HepG2 (cell line): Measurements from ENCODE around the gene RGL3. TPM values are rescaled to one million over a fixed set of nuclear protein-coding genes. Genes with fewer than 3 reads are reported as not detected.
A peak's percentile ranks its signal among the peaks of the same experiment; 100 is the strongest.

ENCODE experiments used
- ATAC-seq: fragments of 200-7000 bp; cut with Tn5 transposase; 3 replicates; pipeline ENCODE4 v1.9.1; 2020; ENCODE audit warnings: mild to moderate bottlenecking, moderate library complexity
- BruUV-seq: library from RNA; stranded (reverse); fragments of 400-500 nt; replicated peaks from 2 replicates; lab custom pipeline; 2021; lab: Mats Ljungman, UMichigan
- CTCF ChIA-PET: fragments of 300-600 bp; formaldehyde crosslinking; extraction: SDS; loops from one replicate; lab custom pipeline; 2021; ENCODE audit warnings: low total read pairs, inconsistent platforms, low intra/inter-chr PET ratio; lab: Yijun Ruan, JAX
- POLR2A ChIA-PET: fragments of 350-600 bp; sonication (Branson Sonifier 250); formaldehyde crosslinking; loops from one replicate; lab custom pipeline; 2020; ENCODE audit warnings: antibody characterized with exemption, inconsistent platforms; lab: Yijun Ruan, JAX
- DNase-seq: peaks from one replicate; pipeline ENCODE4 v3.0.0-alpha.2; 2015; ENCODE audit warnings: low spot score
- FAIRE-seq: peaks from 3 replicates; lab custom pipeline; 2011; peaks lifted over from hg19 to GRCh38; lab: Jason Lieb, UNC
- H2AFZ ChIP-seq: one replicate; pipeline ENCODE4 v1.6.1; 2011; ENCODE audit warnings: low read length, inconsistent platforms
- H3K27ac ChIP-seq: fragments of 300-600 bp; 3 replicates; pipeline ENCODE4 v1.8.0; 2011; ENCODE audit warnings: mixed run types, mild to moderate bottlenecking, mixed read lengths, low read length, inconsistent platforms; ENCODE audit not compliant: insufficient read depth; ENCODE audit errors: extremely low read length
- H3K27me3 ChIP-seq, 2 experiments: fragments of 200-600 bp in 1 of 2; 2 replicates in 1 of 2; 3 replicates in 1 of 2; pipeline versions ENCODE4 v1.6.0 to v1.8.0; 2011; ENCODE audit warnings: low read length in 2 of 2, mild to moderate bottlenecking in 2 of 2, moderate library complexity in 2 of 2, inconsistent platforms in 1 of 2; ENCODE audit not compliant: insufficient read depth in 2 of 2, control insufficient read depth in 1 of 2
- H3K36me3 ChIP-seq, 2 experiments: fragments of 200-600 bp in 1 of 2; replicated peaks in 1 of 2; 2 replicates in 1 of 2; 3 replicates in 1 of 2; pipeline versions ENCODE4 v1.5.1 to v1.8.0; 2011; ENCODE audit warnings: low read length in 2 of 2, inconsistent platforms in 1 of 2; ENCODE audit not compliant: insufficient read depth in 2 of 2, control insufficient read depth in 1 of 2
- H3K4me1 ChIP-seq: 2 replicates; pipeline ENCODE4 v1.5.1; 2012; ENCODE audit warnings: low read length, inconsistent platforms; ENCODE audit not compliant: insufficient read depth
- H3K4me2 ChIP-seq: 2 replicates; pipeline ENCODE4 v1.6.0; 2011; ENCODE audit warnings: low read depth, low read length, inconsistent platforms
- H3K4me3 ChIP-seq, 3 experiments: fragments of 200-600 bp in 1 of 3; sonication (generic), shearing (Covaris generic) in 1 of 3; replicated peaks in 1 of 3; 2 replicates each; pipeline ENCODE4 v1.5.1; 2011 to 2016; ENCODE audit warnings: low read length in 3 of 3, inconsistent platforms in 2 of 3, low read depth in 2 of 3, mild to moderate bottlenecking in 2 of 3, control low read depth in 1 of 3, mixed read lengths in 1 of 3; ENCODE audit not compliant: insufficient read depth in 1 of 3
- H3K79me2 ChIP-seq: one replicate; pipeline ENCODE4 v1.6.1; 2011; ENCODE audit warnings: low read length, inconsistent platforms; ENCODE audit not compliant: insufficient read depth
- H3K9ac ChIP-seq: 2 replicates; pipeline ENCODE4 v1.6.0; 2011; ENCODE audit warnings: mild to moderate bottlenecking, low read depth, low read length, inconsistent platforms; ENCODE audit not compliant: insufficient read depth
- H3K9me3 ChIP-seq: 2 replicates; pipeline ENCODE4 v1.5.1; 2012; ENCODE audit warnings: mild to moderate bottlenecking, low read length
- H4K20me1 ChIP-seq: 2 replicates; pipeline ENCODE4 v1.6.0; 2011; ENCODE audit warnings: inconsistent platforms, mild to moderate bottlenecking, low read length, moderate library complexity; ENCODE audit not compliant: insufficient read depth
- ARNT2 ChIP-seq: sonication (generic); formaldehyde crosslinking; IDR thresholded peaks from 2 replicates; pipeline ENCODE4 v1.8.0; 2022; ENCODE audit warnings: mild to moderate bottlenecking, low read depth, missing genetic modification reagents, moderate library complexity
- ARNTL ChIP-seq: sonication (generic); formaldehyde crosslinking; IDR thresholded peaks from 2 replicates; pipeline ENCODE4 v1.4.0; 2020; ENCODE audit warnings: mild to moderate bottlenecking, missing genetic modification reagents
- CCDC6 ChIP-seq: sonication (generic); formaldehyde crosslinking; IDR thresholded peaks from 2 replicates; pipeline ENCODE4 v1.8.1; 2022; ENCODE audit warnings: mild to moderate bottlenecking, missing genetic modification reagents, moderate library complexity
- PRDM15 ChIP-seq: sonication (generic); formaldehyde crosslinking; IDR thresholded peaks from 2 replicates; pipeline ENCODE4 v1.4.0; 2020; ENCODE audit warnings: missing genetic modification reagents
- RBFOX2 ChIP-seq: fragments of 200-400 bp; formaldehyde crosslinking; IDR thresholded peaks from 2 replicates; pipeline ENCODE4 v1.6.1; 2017; ENCODE audit warnings: low read depth, mild to moderate bottlenecking, low read length
- ZNF329 ChIP-seq: sonication (generic); formaldehyde crosslinking; IDR thresholded peaks from 2 replicates; pipeline ENCODE4 v1.9.0; 2021; ENCODE audit warnings: low read depth, mild to moderate bottlenecking, missing genetic modification reagents
- ZNF383 ChIP-seq: sonication (generic); formaldehyde crosslinking; IDR thresholded peaks from 2 replicates; pipeline ENCODE4 v1.4.0; 2020; ENCODE audit warnings: missing genetic modification reagents, mild to moderate bottlenecking, borderline replicate concordance
- WGBS: methylation state at CpG from one replicate; pipeline ENCODE4 v1.1.6; 2017; ENCODE audit warnings: low lambda C conversion rate; 5-methylcytosine and 5-hydroxymethylcytosine counted together
- in situ Hi-C: cut with HindIII; loops from 2 replicates; pipeline ENCODE4 v1.10.0; 2017; ENCODE audit warnings: low pct_unique_long_range_greater_than_20kb; ENCODE audit not compliant: extremely low pct_ligation_motif_present
- intact Hi-C: fragments of 100-400 bp; cut with micrococcal nuclease; formaldehyde crosslinking; loops from one replicate; pipeline ENCODE4 v1.10.0; 2022; ENCODE audit not compliant: unreplicated experiment
- polyA plus RNA-seq, 8 experiments: library from polyadenylated mRNA; depleted of rRNA in 3 of 8; stranded (reverse) in 7 of 8; unstranded in 1 of 8; fragments of >200 nt; fragmentation: Illumina TruSeq in 4 of 8; extraction: Trizol in 4 of 8; gene quantifications; 2 replicates each; pipeline versions ENCODE4 v1.2.1 to v1.2.3, GENCODE V29; 2011 to 2016; ENCODE audit warnings: low read depth in 4 of 8, missing spikeins in 1 of 8, mixed read lengths in 1 of 8; ENCODE audit not compliant: insufficient read depth in 1 of 8
- total RNA-seq, 5 experiments: library from RNA; depleted of rRNA; stranded (reverse); fragments of >200 nt; fragmentation: Illumina TruSeq; extraction: Trizol; gene quantifications; 2 replicates each; pipeline ENCODE4 v1.2.3, GENCODE V29; 2016; ENCODE audit warnings: low read depth in 1 of 5
- TF ChIP-seq, protein P1 (sequence below): sonication (generic); formaldehyde crosslinking; IDR thresholded peaks from 2 replicates; pipeline ENCODE4 v1.4.0; 2020; ENCODE audit warnings: missing genetic modification reagents

Gene RGL3
- total and polyA plus RNA-seq, 2 of the 13 experiments (the other 11 are each of a cell fraction or from before 2014, with no cell fraction given) = 4.2 to 7.6 TPM

GRCh38 chr19:11390933-11391680, 28.0 kb downstream of the RGL3 start:
- H3K4me1 ChIP-seq = peaks cover 26% of the 10 kb centered on the region
- BruUV-seq = no TSS peak
- ChIA-PET CTCF (no interaction called here), POLR2A (interaction anchor here (1.2 to 1.4 kb wide), 2 partner anchors 10 to 16 kb away, joined by 3 to 6 read pairs; no protein-coding TSS in a partner anchor)
- 33% methylated on average over 4 of the region's 4 CpGs for WGBS
- intact Hi-C loops = no loop called here
- H3K9ac ChIP-seq = no peak overlapping the region
- H3K27me3 ChIP-seq = no peaks in the 10 kb centered on the region
- no peaks in the 10 kb centered on the region for H3K9me3 ChIP-seq
- H2AFZ ChIP-seq = no peak overlapping the region
- no peaks in the 10 kb centered on the region for H3K79me2 ChIP-seq
- no peak overlapping the region for H3K4me3 ChIP-seq
- peak; percentile 98 for TF ChIP-seq ZNF329 (CRISPR knock-in tag)
- no peak for TF ChIP-seq ARNTL (CRISPR knock-in tag)
- no peak for TF ChIP-seq ARNT2
- peak; percentile 95; the same call in 1 of the 2 replicates for TF ChIP-seq ZNF383 (CRISPR knock-in tag)
- peak; percentile 96 for TF ChIP-seq PRDM15 (CRISPR knock-in tag)
- TF ChIP-seq, protein P1, sequence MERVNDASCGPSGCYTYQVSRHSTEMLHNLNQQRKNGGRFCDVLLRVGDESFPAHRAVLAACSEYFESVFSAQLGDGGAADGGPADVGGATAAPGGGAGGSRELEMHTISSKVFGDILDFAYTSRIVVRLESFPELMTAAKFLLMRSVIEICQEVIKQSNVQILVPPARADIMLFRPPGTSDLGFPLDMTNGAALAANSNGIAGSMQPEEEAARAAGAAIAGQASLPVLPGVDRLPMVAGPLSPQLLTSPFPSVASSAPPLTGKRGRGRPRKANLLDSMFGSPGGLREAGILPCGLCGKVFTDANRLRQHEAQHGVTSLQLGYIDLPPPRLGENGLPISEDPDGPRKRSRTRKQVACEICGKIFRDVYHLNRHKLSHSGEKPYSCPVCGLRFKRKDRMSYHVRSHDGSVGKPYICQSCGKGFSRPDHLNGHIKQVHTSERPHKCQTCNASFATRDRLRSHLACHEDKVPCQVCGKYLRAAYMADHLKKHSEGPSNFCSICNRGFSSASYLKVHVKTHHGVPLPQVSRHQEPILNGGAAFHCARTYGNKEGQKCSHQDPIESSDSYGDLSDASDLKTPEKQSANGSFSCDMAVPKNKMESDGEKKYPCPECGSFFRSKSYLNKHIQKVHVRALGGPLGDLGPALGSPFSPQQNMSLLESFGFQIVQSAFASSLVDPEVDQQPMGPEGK (CRISPR knock-in tag) = no peak
- no peak for TF ChIP-seq RBFOX2
- TF ChIP-seq CCDC6 (CRISPR knock-in tag) = no peak
- no peak overlapping the region for H3K27ac ChIP-seq
- in situ Hi-C loops = no loop called here
- H4K20me1 ChIP-seq = no peaks in the 10 kb centered on the region
- no peak overlapping the region for H3K4me2 ChIP-seq
- DNase-seq (no peak), FAIRE-seq (no peak), ATAC-seq (no peak)
- H3K36me3 ChIP-seq = no peaks in the 10 kb centered on the region
